Nephron progenitor cell (in vitro differentiated cells): Measurements from ENCODE around the gene HNMT.
A peak's percentile ranks its signal among the peaks of the same experiment; 100 is the strongest.

Source experiments
- DNase-seq: peaks from one replicate; pipeline ENCODE4 v3.0.0; 2021
- H3K27ac Mint-ChIP-seq: 2 replicates; pipeline ENCODE4 v1.8.0; 2021; ENCODE audit warnings: mild to moderate bottlenecking, moderate library complexity, mixed read lengths
- H3K27me3 Mint-ChIP-seq: 2 replicates; pipeline ENCODE4 v1.8.0; 2021; ENCODE audit warnings: mild to moderate bottlenecking, low read depth, mixed read lengths; ENCODE audit not compliant: poor library complexity
- H3K36me3 Mint-ChIP-seq: 2 replicates; pipeline ENCODE4 v1.8.0; 2021; ENCODE audit warnings: low read depth, mixed read lengths
- H3K4me1 Mint-ChIP-seq: 2 replicates; pipeline ENCODE4 v1.8.0; 2021; ENCODE audit warnings: mixed read lengths
- H3K4me3 Mint-ChIP-seq: 2 replicates; pipeline ENCODE4 v1.8.0; 2021; ENCODE audit warnings: mild to moderate bottlenecking, moderate library complexity, mixed read lengths
- H3K9me3 Mint-ChIP-seq: 2 replicates; pipeline ENCODE4 v1.8.0; 2021; ENCODE audit warnings: mild to moderate bottlenecking, moderate library complexity, mixed read lengths
- TF ChIP-seq, protein P1 (sequence below): fragments of 200-600 bp; sonication (generic); IDR thresholded peaks from 2 replicates; pipeline ENCODE4 v1.5.0; 2021; ENCODE audit warnings: antibody characterized with exemption

Gene HNMT

DNA sequence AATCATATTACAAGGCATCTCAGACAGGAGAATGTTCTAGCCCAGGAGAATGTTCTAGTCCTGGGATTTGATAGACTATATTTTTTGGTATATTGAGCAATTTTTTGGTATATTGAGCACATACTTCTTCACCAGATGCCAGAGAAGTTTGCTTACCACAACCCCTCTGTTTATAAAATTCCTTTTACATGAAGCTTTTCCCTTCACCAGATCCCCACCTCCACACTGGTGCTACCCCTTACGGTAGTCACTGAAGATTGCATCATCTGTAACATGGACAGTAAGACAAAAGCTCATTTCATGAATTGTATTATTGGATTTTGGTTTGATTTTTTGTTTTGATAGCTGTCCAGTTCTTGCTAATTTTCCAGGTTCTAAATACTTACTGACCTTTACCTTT lies 7.2 kb upstream of the HNMT start:
- Mint-ChIP-seq H3K4me1 (peaks cover 12% of the 10 kb centered on the region), H3K36me3 (no peaks in the 10 kb centered on the region), H3K9me3 (no peaks in the 10 kb centered on the region), H3K4me3 (no peak overlapping the region), H3K27me3 (no peaks in the 10 kb centered on the region), H3K27ac (no peak overlapping the region)
- DNase-seq = no peak
- TF ChIP-seq, protein P1, sequence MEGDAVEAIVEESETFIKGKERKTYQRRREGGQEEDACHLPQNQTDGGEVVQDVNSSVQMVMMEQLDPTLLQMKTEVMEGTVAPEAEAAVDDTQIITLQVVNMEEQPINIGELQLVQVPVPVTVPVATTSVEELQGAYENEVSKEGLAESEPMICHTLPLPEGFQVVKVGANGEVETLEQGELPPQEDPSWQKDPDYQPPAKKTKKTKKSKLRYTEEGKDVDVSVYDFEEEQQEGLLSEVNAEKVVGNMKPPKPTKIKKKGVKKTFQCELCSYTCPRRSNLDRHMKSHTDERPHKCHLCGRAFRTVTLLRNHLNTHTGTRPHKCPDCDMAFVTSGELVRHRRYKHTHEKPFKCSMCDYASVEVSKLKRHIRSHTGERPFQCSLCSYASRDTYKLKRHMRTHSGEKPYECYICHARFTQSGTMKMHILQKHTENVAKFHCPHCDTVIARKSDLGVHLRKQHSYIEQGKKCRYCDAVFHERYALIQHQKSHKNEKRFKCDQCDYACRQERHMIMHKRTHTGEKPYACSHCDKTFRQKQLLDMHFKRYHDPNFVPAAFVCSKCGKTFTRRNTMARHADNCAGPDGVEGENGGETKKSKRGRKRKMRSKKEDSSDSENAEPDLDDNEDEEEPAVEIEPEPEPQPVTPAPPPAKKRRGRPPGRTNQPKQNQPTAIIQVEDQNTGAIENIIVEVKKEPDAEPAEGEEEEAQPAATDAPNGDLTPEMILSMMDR = no peak

DNA sequence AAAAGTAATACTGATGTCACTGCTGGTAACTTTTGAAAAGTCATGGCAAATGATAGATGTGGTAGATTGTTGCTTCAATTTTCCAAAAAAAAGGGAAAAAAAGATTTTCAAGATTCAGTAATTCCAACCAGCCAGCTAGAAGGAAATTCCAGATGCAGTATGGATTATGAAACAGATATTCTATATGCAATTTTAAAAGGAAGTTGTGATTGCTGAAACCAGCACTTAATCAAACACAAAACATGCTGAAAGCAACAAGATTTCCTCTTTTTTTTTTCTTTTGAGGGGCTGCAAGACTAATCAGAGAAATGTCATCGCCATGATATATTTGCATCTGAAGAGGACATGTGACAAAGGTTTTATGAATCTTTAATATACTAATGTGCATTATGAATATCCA lies 5.1 kb upstream of the HNMT start:
- H3K4me1 Mint-ChIP-seq = peaks cover 10% of the 10 kb centered on the region
- no peaks in the 10 kb centered on the region for H3K36me3 Mint-ChIP-seq
- DNase-seq = no peak
- no peaks in the 10 kb centered on the region for H3K9me3 Mint-ChIP-seq
- H3K4me3 Mint-ChIP-seq = no peak overlapping the region
- TF ChIP-seq, protein P1 = no peak
- no peak overlapping the region for H3K27ac Mint-ChIP-seq
- H3K27me3 Mint-ChIP-seq = no peaks in the 10 kb centered on the region

GRCh38 chr2:137960223-137960622 lies 4.0 kb upstream of the HNMT start:
- TF ChIP-seq, protein P1 = no peak
- H3K27me3 Mint-ChIP-seq = no peaks in the 10 kb centered on the region
- H3K9me3 Mint-ChIP-seq = no peaks in the 10 kb centered on the region
- H3K36me3 Mint-ChIP-seq = no peaks in the 10 kb centered on the region
- no peak overlapping the region for H3K4me3 Mint-ChIP-seq
- peaks cover 20% of the 10 kb centered on the region for H3K4me1 Mint-ChIP-seq
- no peak for DNase-seq
- no peak overlapping the region for H3K27ac Mint-ChIP-seq

DNA sequence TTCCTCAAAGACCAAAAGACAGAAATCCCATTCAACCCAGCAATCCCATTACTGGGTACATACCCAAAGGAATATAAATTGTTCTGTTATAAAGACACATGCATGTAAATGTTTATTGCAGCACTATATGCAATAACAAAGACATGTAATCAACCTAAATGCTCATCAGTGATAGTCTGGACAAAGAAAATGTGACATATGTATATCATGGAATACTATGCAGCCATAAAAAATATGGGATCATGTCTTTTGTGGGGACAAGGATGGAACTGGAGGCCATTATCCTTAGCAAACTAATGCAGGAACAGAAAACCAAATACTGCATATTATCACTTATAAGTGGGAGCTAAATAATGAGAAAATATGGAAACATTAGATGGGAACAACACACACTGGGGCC lies 2.7 kb upstream of the HNMT start:
- H3K27ac Mint-ChIP-seq = no peak overlapping the region

GRCh38 chr2:137963535-137964065 lies 673 bp upstream of the HNMT start:
- Mint-ChIP-seq H3K4me1 (peaks cover 34% of the 10 kb centered on the region), H3K27ac (peak overlapping the region; percentile 97), H3K27me3 (no peaks in the 10 kb centered on the region), H3K9me3 (no peaks in the 10 kb centered on the region), H3K4me3 (peak overlapping the region; percentile 82), H3K36me3 (peaks cover 13% of the 10 kb centered on the region)
- TF ChIP-seq, protein P1 = no peak
- no peak for DNase-seq

More for the DNA sequence above, 2.7 kb upstream of the HNMT start:
- H3K36me3 Mint-ChIP-seq = no peaks in the 10 kb centered on the region
- H3K4me1 Mint-ChIP-seq = peaks cover 31% of the 10 kb centered on the region
- no peaks in the 10 kb centered on the region for H3K9me3 Mint-ChIP-seq
- H3K27me3 Mint-ChIP-seq = no peaks in the 10 kb centered on the region
- H3K4me3 Mint-ChIP-seq = no peak overlapping the region
- no peak for DNase-seq
- TF ChIP-seq, protein P1 = no peak

DNA sequence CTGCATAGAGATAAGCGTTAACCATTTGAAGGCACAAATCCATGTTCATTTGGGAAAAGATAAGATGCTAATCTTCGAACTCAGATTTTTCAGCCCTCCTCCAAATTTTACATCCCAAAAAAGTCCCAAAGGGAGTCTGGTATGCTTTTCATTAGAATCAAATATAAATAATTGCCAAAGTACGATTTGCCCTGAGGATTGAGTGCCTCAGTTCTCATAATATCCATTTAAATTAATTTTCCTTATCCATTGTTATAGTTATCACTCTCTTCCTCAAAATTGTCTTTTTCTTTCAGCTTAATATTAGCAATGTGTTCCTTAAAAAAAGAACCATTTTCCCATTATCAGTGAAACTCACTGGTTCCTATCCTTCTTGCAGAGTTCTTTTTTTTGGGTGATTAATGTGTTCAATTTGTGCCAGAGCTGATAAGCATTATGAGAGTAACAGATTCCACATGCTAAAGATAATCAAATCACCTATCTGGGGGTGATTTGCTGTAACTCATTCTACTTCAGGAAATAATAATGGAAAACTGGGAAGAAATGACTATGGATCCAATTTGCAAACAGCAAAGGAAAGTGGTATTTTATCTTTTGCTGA lies 686 bp downstream of the HNMT start:
- Mint-ChIP-seq H3K4me3 (peak overlapping the region; percentile 82), H3K9me3 (no peaks in the 10 kb centered on the region), H3K4me1 (peaks cover 34% of the 10 kb centered on the region), H3K36me3 (peaks cover 21% of the 10 kb centered on the region), H3K27me3 (no peaks in the 10 kb centered on the region), H3K27ac (peak overlapping the region; percentile 97)
- DNase-seq = no peak
- TF ChIP-seq, protein P1 = no peak
